ENCODE data around the gene CA11. TPM values are rescaled to one million over a fixed set of nuclear protein-coding genes. Genes with fewer than 3 reads are reported as not detected.

The CA11 gene
- total and polyA plus RNA-seq, 12 donors: 1.8 to 24.5 (median 3.8) TPM

- no peaks in the 10 kb centered on the region for H3K9me3 ChIP-seq
- peak overlapping the region; percentile 26 to 95 (median 78) for H3K4me3 ChIP-seq
- no peak for ATAC-seq
- WGBS, 2 donors: 30 to 31% methylated on average over 6 of the region's 6 CpGs
- H3K27me3 ChIP-seq: no peaks in the 10 kb centered on the region
- peaks cover 0 to 36% (median 22%) of the 10 kb centered on the region in 9 donors for H3K36me3 ChIP-seq
- H3K27ac ChIP-seq: peak overlapping the region; percentile 64 to 93 (median 88)
- DNase-seq: no peak
- H3K4me1 ChIP-seq: peaks cover 18 to 66% (median 39%) of the 10 kb centered on the region in 9 donors
- no peak for TF ChIP-seq CTCF (IDR thresholded peaks at IDR 0.05)
- intact Hi-C loops (cut with DNase I): no loop called here
These were observed 26.0 kb downstream of the CA11 start for GRCh38 chr19:48619692-48620585.

GRCh38 chr19:48618916-48619691 is 26.9 kb downstream of the CA11 start, which contains the start of the genes RPL18 and SPHK2:
Gene RPL18, minus strand, starts transcription at chr19:48619178. Its CDS starts 35 bp downstream, at chr19:48619143.
Gene SPHK2, plus strand, starts transcription at chr19:48619506. Its CDS starts 1,009 bp downstream, at chr19:48620515.
- Histone ChIP-seq H3K9me3 (no peaks in the 10 kb centered on the region), H3K27me3 (no peaks in the 10 kb centered on the region), H3K4me3 (peak within 1 kb of the TSS; percentile 74 to 95 (median 81)), H3K36me3 (peaks cover 0 to 39% (median 22%) of the 10 kb centered on the region in 9 donors), H3K27ac (peak within 1 kb of the TSS; percentile 64 to 93 (median 88)), H3K4me1 (peaks cover 18 to 60% (median 37%) of the 10 kb centered on the region in 9 donors)
- peak; percentile 90 to 95 (median 93) for ATAC-seq
- peak; percentile 97 to 98 for DNase-seq
- intact Hi-C loops (cut with DNase I): loop anchor here in 1 of 10 donors (1.0 kb wide), 1 partner anchor 30 kb away; no protein-coding TSS in a partner anchor
- TF ChIP-seq CTCF (IDR thresholded peaks at IDR 0.05): peak in 1 of 9 donors; percentile 9
- WGBS, 2 donors: 0% methylated on average over 69 of the region's 69 CpGs

GRCh38 chr19:48618278-48618915 is 27.6 kb downstream of the CA11 start:
- no peak for DNase-seq
- no peak for TF ChIP-seq CTCF (IDR thresholded peaks at IDR 0.05)

More at GRCh38 chr19:48618278-48618915, 27.6 kb downstream of the CA11 start:
- no peaks in the 10 kb centered on the region for H3K27me3 ChIP-seq
- 1 to 2% methylated on average over 18 of the region's 18 CpGs for WGBS, 2 donors
- intact Hi-C loops (cut with DNase I): loop anchor here in 1 of 10 donors (1.0 kb wide), 1 partner anchor 29 kb away; no protein-coding TSS in a partner anchor
- H3K36me3 ChIP-seq: peaks cover 0 to 39% (median 22%) of the 10 kb centered on the region in 9 donors
- H3K4me3 ChIP-seq: peak overlapping the region; percentile 74 to 95 (median 81)
- peaks cover 14 to 53% (median 33%) of the 10 kb centered on the region in 9 donors for H3K4me1 ChIP-seq
- peak overlapping the region; percentile 53 to 92 (median 88) for H3K27ac ChIP-seq
- ATAC-seq: no peak
- H3K9me3 ChIP-seq: no peaks in the 10 kb centered on the region
